Left lung (tissue), 10 donors: ENCODE measurements around the gene ATP11C. TPM values are rescaled to one million over a fixed set of nuclear protein-coding genes. Genes with fewer than 3 reads are reported as not detected.

Experiments
- ATAC-seq: fragments of 200-7000 bp; cut with Tn5 transposase; one replicate; pipeline ENCODE4 v1.9.1; 2020; ENCODE audit warnings: moderate library complexity
- DNase-seq, 4 donors: peaks; one replicate each; pipeline ENCODE4 v3.0.0-alpha.2; 2013 to 2020
- H3K27ac ChIP-seq, 2 donors: fragments of 200-600 bp; sonication (generic) in 1 of 2; one replicate each; pipeline versions ENCODE4 v1.5.0 to v1.8.0; 2020 to 2021
- H3K27me3 ChIP-seq, 2 donors: fragments of 200-600 bp; sonication (generic) in 1 of 2; one replicate each; pipeline versions ENCODE4 v1.5.0 to v1.8.0; 2020 to 2021
- H3K36me3 ChIP-seq, 2 donors: fragments of 200-600 bp; sonication (generic) in 1 of 2; one replicate each; pipeline versions ENCODE4 v1.5.0 to v1.8.0; 2020 to 2021
- H3K4me1 ChIP-seq, 2 donors: fragments of 200-600 bp; one replicate each; pipeline ENCODE4 v1.8.0; 2021
- H3K4me3 ChIP-seq, 2 donors: fragments of 200-600 bp; sonication (generic) in 1 of 2; one replicate each; pipeline versions ENCODE4 v1.5.0 to v1.8.0; 2020 to 2021; ENCODE audit warnings: mild to moderate bottlenecking in 1 of 2
- H3K9me3 ChIP-seq, 2 donors: fragments of 200-600 bp; sonication (generic) in 1 of 2; one replicate each; pipeline versions ENCODE4 v1.5.0 to v1.8.0; 2020 to 2021
- CTCF ChIP-seq, 2 donors: fragments of 200-600 bp; sonication (generic) in 1 of 2; IDR thresholded peaks; one replicate each; pipeline versions ENCODE4 v1.5.0 to v1.8.0; 2021; ENCODE audit warnings: antibody characterized with exemption in 2 of 2
- intact Hi-C, 2 donors: fragments of 100-400 bp; cut with DNase I; formaldehyde crosslinking; loops; one replicate each; pipeline versions ENCODE4 v1.11.2 to v1.14.2; 2022
- polyA plus RNA-seq, 6 donors: library from polyadenylated mRNA; unstranded; fragments of 120-200 nt; gene quantifications; one replicate each; pipeline ENCODE4 v1.2.1, GENCODE V29; 2013; ENCODE audit not compliant: insufficient read length in 6 of 6
- total RNA-seq, 2 donors: library from RNA; stranded (reverse); fragmentation: NEBNext Ultra II Directional; extraction: Animal tissue kit (Norgen Biotek cat#: 25700); gene quantifications; one replicate each; pipeline ENCODE4 v1.2.1, GENCODE V29; 2021
- donor health status: DM: no; HTN: yes; CAD: no.
- donor health status: DM: no; HTN: no; CAD: no.

ATP11C gene
- total and polyA plus RNA-seq, 8 donors = 11.1 to 24.7 (median 23.1) TPM

GRCh38 chrX:139905743-139906142, 27.1 kb downstream of the ATP11C start:
- DNase-seq (no peak), ATAC-seq (no peak)
- Histone ChIP-seq H3K9me3 (no peaks in the 10 kb centered on the region), H3K27me3 (no peaks in the 10 kb centered on the region), H3K36me3 (no peaks in the 10 kb centered on the region), H3K4me3 (no peak overlapping the region), H3K27ac (no peak overlapping the region), H3K4me1 (no peaks in the 10 kb centered on the region)
- intact Hi-C loops = no loop called here
- TF ChIP-seq CTCF (IDR thresholded peaks at IDR 0.05) = no peak

GRCh38 chrX:139905051-139905450, 27.8 kb downstream of the ATP11C start:
- intact Hi-C loops = no loop called here
- H3K4me1 ChIP-seq = no peaks in the 10 kb centered on the region
- no peaks in the 10 kb centered on the region for H3K36me3 ChIP-seq
- no peak overlapping the region for H3K4me3 ChIP-seq
- DNase-seq = no peak
- H3K27me3 ChIP-seq = no peaks in the 10 kb centered on the region
- no peak for TF ChIP-seq CTCF (IDR thresholded peaks at IDR 0.05)
- H3K27ac ChIP-seq = no peak overlapping the region
- ATAC-seq = no peak
- no peaks in the 10 kb centered on the region for H3K9me3 ChIP-seq

GRCh38 chrX:139903210-139903609, 29.6 kb downstream of the ATP11C start:
- no peak overlapping the region for H3K27ac ChIP-seq
- DNase-seq = no peak
- intact Hi-C loops = no loop called here
- TF ChIP-seq CTCF (IDR thresholded peaks at IDR 0.05) = no peak
- no peak overlapping the region for H3K4me3 ChIP-seq
- H3K9me3 ChIP-seq = no peaks in the 10 kb centered on the region
- no peak for ATAC-seq
- H3K27me3 ChIP-seq = no peaks in the 10 kb centered on the region
- no peaks in the 10 kb centered on the region for H3K36me3 ChIP-seq
- H3K4me1 ChIP-seq = no peaks in the 10 kb centered on the region

- intact Hi-C loops = no loop called here
- Histone ChIP-seq H3K27ac (no peak overlapping the region), H3K4me1 (no peaks in the 10 kb centered on the region), H3K27me3 (no peaks in the 10 kb centered on the region), H3K36me3 (no peaks in the 10 kb centered on the region), H3K4me3 (no peak overlapping the region), H3K9me3 (no peaks in the 10 kb centered on the region)
- no peak for TF ChIP-seq CTCF (IDR thresholded peaks at IDR 0.05)
- DNase-seq = no peak
- ATAC-seq = no peak
These were observed 30.3 kb downstream of the ATP11C start for GRCh38 chrX:139902559-139902958.

- TF ChIP-seq CTCF (IDR thresholded peaks at IDR 0.05) = no peak
- ATAC-seq (no peak), DNase-seq (no peak)
- Histone ChIP-seq H3K27me3 (no peaks in the 10 kb centered on the region), H3K4me1 (no peaks in the 10 kb centered on the region), H3K36me3 (no peaks in the 10 kb centered on the region), H3K27ac (no peak overlapping the region), H3K9me3 (no peaks in the 10 kb centered on the region), H3K4me3 (no peak overlapping the region)
- intact Hi-C loops = no loop called here
These were observed 34.5 kb downstream of the ATP11C start for GRCh38 chrX:139898334-139898733.
